ENCODE results near the gene GRID2.
"Not testable (repeated sequence)": the region's sequence is repeated elsewhere in the genome, so short reads cannot be mapped to it uniquely, and the experiment has no call there.

GRID2 gene

GRCh38 chr4:93232883-93233282, 929.1 kb downstream of the GRID2 start:
- Histone ChIP-seq H3K27ac (ENCODE audit: low read length) (no peak overlapping the region), H3K36me3 (ENCODE audit: control insufficient read depth, insufficient read depth, low read length) (no peaks in the 10 kb centered on the region), H3K4me1 (ENCODE audit: control insufficient read depth, insufficient read depth, low read length) (no peaks in the 10 kb centered on the region), H3K27me3 (ENCODE audit: control insufficient read depth, insufficient read depth, low read length) (no peaks in the 10 kb centered on the region), H3K9me3 (ENCODE audit: control insufficient read depth, insufficient read depth, low read length) (no peaks in the 10 kb centered on the region), H3K4me3 (ENCODE audit: low read length) (no peak overlapping the region)
- no CpG with 5 or more reads among the region's 2 CpGs for WGBS (ENCODE audit: insufficient coverage, insufficient read length)
- no peak for DNase-seq (ENCODE audit: low read depth, low spot score)

- no peak for DNase-seq (ENCODE audit: low read depth, low spot score)
- no CpG with 5 or more reads among the region's 2 CpGs for WGBS (ENCODE audit: insufficient coverage, insufficient read length)
- no peaks in the 10 kb centered on the region for H3K36me3 ChIP-seq (ENCODE audit: control insufficient read depth, insufficient read depth, low read length)
Observed at GRCh38 chr4:93237521-93237920, 933.8 kb downstream of the GRID2 start.

GRCh38 chr4:93243262-93243661, 939.5 kb downstream of the GRID2 start:
- Histone ChIP-seq H3K27me3 (ENCODE audit: control insufficient read depth, insufficient read depth, low read length) (no peaks in the 10 kb centered on the region), H3K9me3 (ENCODE audit: control insufficient read depth, insufficient read depth, low read length) (no peaks in the 10 kb centered on the region), H3K36me3 (ENCODE audit: control insufficient read depth, insufficient read depth, low read length) (no peaks in the 10 kb centered on the region), H3K4me3 (ENCODE audit: low read length) (no peak overlapping the region), H3K4me1 (ENCODE audit: control insufficient read depth, insufficient read depth, low read length) (no peaks in the 10 kb centered on the region), H3K27ac (ENCODE audit: low read length) (no peak overlapping the region)
- DNase-seq (ENCODE audit: low read depth, low spot score): no peak
- no CpG with 5 or more reads among the region's 2 CpGs for WGBS (ENCODE audit: insufficient coverage, insufficient read length)

More at GRCh38 chr4:93237521-93237920, 933.8 kb downstream of the GRID2 start:
- Histone ChIP-seq H3K27ac (ENCODE audit: low read length) (no peak overlapping the region), H3K4me1 (ENCODE audit: control insufficient read depth, insufficient read depth, low read length) (no peaks in the 10 kb centered on the region), H3K4me3 (ENCODE audit: low read length) (no peak overlapping the region), H3K9me3 (ENCODE audit: control insufficient read depth, insufficient read depth, low read length) (no peaks in the 10 kb centered on the region), H3K27me3 (ENCODE audit: control insufficient read depth, insufficient read depth, low read length) (no peaks in the 10 kb centered on the region)

GRCh38 chr4:93261207-93261606, 957.4 kb downstream of the GRID2 start:
- no CpG with 5 or more reads among the region's 3 CpGs for WGBS (ENCODE audit: insufficient coverage, insufficient read length)

GRCh38 chr4:93263166-93263565, 959.4 kb downstream of the GRID2 start:
- no peaks in the 10 kb centered on the region for H3K4me1 ChIP-seq (ENCODE audit: control insufficient read depth, insufficient read depth, low read length)
- H3K36me3 ChIP-seq (ENCODE audit: control insufficient read depth, insufficient read depth, low read length): no peaks in the 10 kb centered on the region
- no peaks in the 10 kb centered on the region for H3K27me3 ChIP-seq (ENCODE audit: control insufficient read depth, insufficient read depth, low read length)
- no peak overlapping the region for H3K27ac ChIP-seq (ENCODE audit: low read length)
- H3K4me3 ChIP-seq (ENCODE audit: low read length): no peak overlapping the region
- no CpG with 5 or more reads among the region's 1 CpG for WGBS (ENCODE audit: insufficient coverage, insufficient read length)
- no peaks in the 10 kb centered on the region; the same call in 1 of the 2 replicates for H3K9me3 ChIP-seq (ENCODE audit: control insufficient read depth, insufficient read depth, low read length)
- no peak for DNase-seq (ENCODE audit: low read depth, low spot score)

More at GRCh38 chr4:93261207-93261606, 957.4 kb downstream of the GRID2 start:
- no peaks in the 10 kb centered on the region for H3K36me3 ChIP-seq (ENCODE audit: control insufficient read depth, insufficient read depth, low read length)
- H3K27ac ChIP-seq (ENCODE audit: low read length): no peak overlapping the region
- H3K27me3 ChIP-seq (ENCODE audit: control insufficient read depth, insufficient read depth, low read length): no peaks in the 10 kb centered on the region
- no peak for DNase-seq (ENCODE audit: low read depth, low spot score)
- H3K9me3 ChIP-seq (ENCODE audit: control insufficient read depth, insufficient read depth, low read length): no peaks in the 10 kb centered on the region; the same call in 1 of the 2 replicates
- no peaks in the 10 kb centered on the region for H3K4me1 ChIP-seq (ENCODE audit: control insufficient read depth, insufficient read depth, low read length)
- no peak overlapping the region for H3K4me3 ChIP-seq (ENCODE audit: low read length)

GRCh38 chr4:93267747-93268146, 964.0 kb downstream of the GRID2 start:
- H3K4me3 ChIP-seq (ENCODE audit: low read length): no peak overlapping the region
- no peaks in the 10 kb centered on the region; the same call in 1 of the 2 replicates for H3K9me3 ChIP-seq (ENCODE audit: control insufficient read depth, insufficient read depth, low read length)
- no peak for DNase-seq (ENCODE audit: low read depth, low spot score)
- H3K27me3 ChIP-seq (ENCODE audit: control insufficient read depth, insufficient read depth, low read length): no peaks in the 10 kb centered on the region
- H3K36me3 ChIP-seq (ENCODE audit: control insufficient read depth, insufficient read depth, low read length): no peaks in the 10 kb centered on the region
- no peaks in the 10 kb centered on the region for H3K4me1 ChIP-seq (ENCODE audit: control insufficient read depth, insufficient read depth, low read length)
- no CpG with 5 or more reads among the region's 3 CpGs for WGBS (ENCODE audit: insufficient coverage, insufficient read length)
- no peak overlapping the region for H3K27ac ChIP-seq (ENCODE audit: low read length)

DNA sequence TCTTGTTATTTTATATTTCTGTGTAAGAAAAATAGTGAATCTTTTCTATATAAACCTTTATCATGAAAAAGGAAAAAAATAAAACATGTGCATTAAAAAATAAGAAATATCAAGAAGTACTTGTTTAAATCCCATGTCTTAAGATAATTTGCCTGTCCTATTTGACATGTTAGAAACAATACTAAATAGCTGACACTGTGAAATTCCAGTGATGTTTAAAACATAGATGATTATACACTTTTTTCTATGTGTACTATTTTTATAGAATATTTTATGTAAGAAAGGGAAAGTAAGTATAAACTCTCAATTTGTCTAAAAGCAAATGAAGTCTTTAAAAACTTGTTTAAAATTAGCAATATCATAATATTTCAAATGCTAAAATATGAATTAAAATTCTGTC, 981.6 kb downstream of the GRID2 start:
- no peaks in the 10 kb centered on the region for H3K27me3 ChIP-seq (ENCODE audit: control insufficient read depth, insufficient read depth, low read length)
- no peak for DNase-seq (ENCODE audit: low read depth, low spot score)

GRCh38 chr4:93289241-93289640, 985.5 kb downstream of the GRID2 start:
- Histone ChIP-seq H3K27ac (ENCODE audit: low read length) (no peak overlapping the region), H3K27me3 (ENCODE audit: control insufficient read depth, insufficient read depth, low read length) (no peaks in the 10 kb centered on the region), H3K4me3 (ENCODE audit: low read length) (no peak overlapping the region), H3K36me3 (ENCODE audit: control insufficient read depth, insufficient read depth, low read length) (no peaks in the 10 kb centered on the region), H3K4me1 (ENCODE audit: control insufficient read depth, insufficient read depth, low read length) (no peaks in the 10 kb centered on the region), H3K9me3 (ENCODE audit: control insufficient read depth, insufficient read depth, low read length) (no peaks in the 10 kb centered on the region)
- WGBS (ENCODE audit: insufficient coverage, insufficient read length): no CpG with 5 or more reads among the region's 2 CpGs
- no peak for DNase-seq (ENCODE audit: low read depth, low spot score)

More for the DNA sequence above, 981.6 kb downstream of the GRID2 start:
- no peak overlapping the region for H3K27ac ChIP-seq (ENCODE audit: low read length)
- no peaks in the 10 kb centered on the region for H3K36me3 ChIP-seq (ENCODE audit: control insufficient read depth, insufficient read depth, low read length)
- H3K4me3 ChIP-seq (ENCODE audit: low read length): no peak overlapping the region
- H3K4me1 ChIP-seq (ENCODE audit: control insufficient read depth, insufficient read depth, low read length): no peaks in the 10 kb centered on the region
- no peaks in the 10 kb centered on the region for H3K9me3 ChIP-seq (ENCODE audit: control insufficient read depth, insufficient read depth, low read length)

- no peaks in the 10 kb centered on the region for H3K27me3 ChIP-seq (ENCODE audit: control insufficient read depth, insufficient read depth, low read length)
- H3K27ac ChIP-seq (ENCODE audit: low read length): no peak overlapping the region
- WGBS (ENCODE audit: insufficient coverage, insufficient read length): no CpG with 5 or more reads among the region's 2 CpGs
- no peak for DNase-seq (ENCODE audit: low read depth, low spot score)
- H3K36me3 ChIP-seq (ENCODE audit: control insufficient read depth, insufficient read depth, low read length): no peaks in the 10 kb centered on the region
- no peak overlapping the region for H3K4me3 ChIP-seq (ENCODE audit: low read length)
- H3K4me1 ChIP-seq (ENCODE audit: control insufficient read depth, insufficient read depth, low read length): no peaks in the 10 kb centered on the region
- H3K9me3 ChIP-seq (ENCODE audit: control insufficient read depth, insufficient read depth, low read length): no peaks in the 10 kb centered on the region
Observed at GRCh38 chr4:93289831-93290230, 986.1 kb downstream of the GRID2 start.

GRCh38 chr4:93299118-93299517, 995.4 kb downstream of the GRID2 start:
- Histone ChIP-seq H3K4me1 (ENCODE audit: control insufficient read depth, insufficient read depth, low read length) (no peaks in the 10 kb centered on the region; the same call in 1 of the 2 replicates), H3K36me3 (ENCODE audit: control insufficient read depth, insufficient read depth, low read length) (no peaks in the 10 kb centered on the region), H3K27ac (ENCODE audit: low read length) (no peak overlapping the region), H3K9me3 (ENCODE audit: control insufficient read depth, insufficient read depth, low read length) (no peaks in the 10 kb centered on the region), H3K27me3 (ENCODE audit: control insufficient read depth, insufficient read depth, low read length) (no peaks in the 10 kb centered on the region), H3K4me3 (ENCODE audit: low read length) (no peak overlapping the region)
- WGBS (ENCODE audit: insufficient coverage, insufficient read length): no CpG with 5 or more reads among the region's 5 CpGs
- DNase-seq (ENCODE audit: low read depth, low spot score): no peak

DNA sequence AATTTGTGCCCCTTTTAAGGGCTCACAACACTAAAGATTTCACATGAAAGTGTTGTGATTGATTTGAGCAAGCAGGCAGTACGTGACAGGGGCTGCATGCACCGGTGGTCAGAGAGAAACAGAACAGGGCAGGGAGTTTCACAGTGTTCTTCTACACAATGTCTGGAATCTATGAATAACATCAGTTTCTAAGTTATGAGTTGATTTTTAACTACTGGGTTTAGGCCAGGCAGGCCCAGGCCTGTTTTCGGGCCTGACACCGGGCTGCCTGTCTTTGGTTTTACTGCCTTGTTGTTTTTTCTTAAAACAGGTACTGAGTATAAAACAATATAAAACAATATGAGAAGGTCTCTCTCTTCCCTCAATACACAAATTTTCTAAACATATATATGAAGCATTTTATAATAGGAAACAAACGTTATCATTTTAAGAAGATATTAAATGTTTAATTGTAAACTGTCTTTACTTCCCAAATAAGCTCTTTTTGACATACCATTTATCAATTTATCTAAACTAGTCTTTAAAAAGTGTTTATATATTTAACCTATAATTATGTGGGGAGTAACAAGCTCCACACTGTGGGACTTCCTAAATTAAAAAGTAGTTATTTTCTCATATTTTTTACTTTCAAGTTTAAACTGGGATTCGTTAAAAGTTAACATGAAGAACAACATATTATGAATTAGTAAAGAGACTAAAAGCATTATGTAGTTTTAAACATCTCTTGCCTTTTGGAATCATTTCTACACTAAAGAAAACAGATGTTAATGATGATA, 997.2 kb downstream of the GRID2 start:
- not testable (repeated sequence) for DNase-seq (ENCODE audit: low read depth, low spot score); H3K4me1 ChIP-seq (ENCODE audit: control insufficient read depth, insufficient read depth, low read length); H3K4me3 ChIP-seq (ENCODE audit: low read length); H3K36me3 ChIP-seq (ENCODE audit: control insufficient read depth, insufficient read depth, low read length); H3K27me3 ChIP-seq (ENCODE audit: control insufficient read depth, insufficient read depth, low read length); H3K27ac ChIP-seq (ENCODE audit: low read length); H3K9me3 ChIP-seq (ENCODE audit: control insufficient read depth, insufficient read depth, low read length)
- whole genome bisulfite sequencing (ENCODE audit: insufficient coverage, insufficient read length): no CpG with 5 or more reads among the region's 6 CpGs
